Measurements from ENCODE around the gene INTS2. TPM values are rescaled to one million over a fixed set of nuclear protein-coding genes. Genes with fewer than 3 reads are reported as not detected.
A peak's percentile ranks its signal among the peaks of the same experiment; 100 is the strongest.
"Not testable (repeated sequence)": the region's sequence is repeated elsewhere in the genome, so short reads cannot be mapped to it uniquely, and the experiment has no call there.

INTS2 gene
- total RNA-seq, 6 experiments from 2014 or later = 8.1 to 10.1 (median 9.5) TPM

GRCh38 chr17:61862105-61862574 is 65.6 kb downstream of the INTS2 start:
- no peak for DNase-seq
- Mint-ChIP-seq H3K9me3 (no peaks in the 10 kb centered on the region), H3K4me1 (ENCODE audit: low read depth) (peaks cover 41% of the 10 kb centered on the region), H3K4me3 (peak overlapping the region; percentile 95), H3K27ac (peak overlapping the region; percentile 94), H3K36me3 (ENCODE audit: low read depth) (no peaks in the 10 kb centered on the region; the same call in 1 of the 2 replicates), H3K27me3 (ENCODE audit: insufficient read depth) (no peaks in the 10 kb centered on the region)
- TF ChIP-seq CTCF (IDR thresholded peaks at IDR 0.05) = no peak

- DNase-seq; H3K27ac Mint-ChIP-seq; H3K27me3 Mint-ChIP-seq (ENCODE audit: insufficient read depth); H3K36me3 Mint-ChIP-seq (ENCODE audit: low read depth); H3K9me3 Mint-ChIP-seq: not testable (repeated sequence)
- Mint-ChIP-seq H3K4me3 (peak overlapping the region; percentile 51; the same call in 1 of the 2 replicates), H3K4me1 (ENCODE audit: low read depth) (peaks cover 41% of the 10 kb centered on the region)
These were observed 67.4 kb downstream of the INTS2 start for GRCh38 chr17:61860397-61860796.

GRCh38 chr17:61856035-61856434 is 71.7 kb downstream of the INTS2 start:
- H3K4me1 Mint-ChIP-seq (ENCODE audit: low read depth) = peaks cover 13% of the 10 kb centered on the region
- TF ChIP-seq CTCF (IDR thresholded peaks at IDR 0.05) = no peak
- H3K27me3 Mint-ChIP-seq (ENCODE audit: insufficient read depth) = no peaks in the 10 kb centered on the region; the same call in 1 of the 2 replicates
- H3K27ac Mint-ChIP-seq = no peak overlapping the region
- DNase-seq = no peak
- peaks cover 10% of the 10 kb centered on the region; the same call in 1 of the 2 replicates for H3K36me3 Mint-ChIP-seq (ENCODE audit: low read depth)
- no peak overlapping the region for H3K4me3 Mint-ChIP-seq
- H3K9me3 Mint-ChIP-seq = no peaks in the 10 kb centered on the region

GRCh38 chr17:61852857-61853256 is 74.9 kb downstream of the INTS2 start:
- DNase-seq = no peak
- no peak overlapping the region for H3K27ac Mint-ChIP-seq
- H3K4me3 Mint-ChIP-seq = no peak overlapping the region
- no peaks in the 10 kb centered on the region for H3K4me1 Mint-ChIP-seq (ENCODE audit: low read depth)
- H3K36me3 Mint-ChIP-seq (ENCODE audit: low read depth) = peaks cover 10% of the 10 kb centered on the region; the same call in 1 of the 2 replicates
- no peaks in the 10 kb centered on the region; the same call in 1 of the 2 replicates for H3K27me3 Mint-ChIP-seq (ENCODE audit: insufficient read depth)
- H3K9me3 Mint-ChIP-seq = no peaks in the 10 kb centered on the region
- no peak for TF ChIP-seq CTCF (IDR thresholded peaks at IDR 0.05)

- peaks cover 18% of the 10 kb centered on the region; the same call in 1 of the 2 replicates for H3K36me3 Mint-ChIP-seq (ENCODE audit: low read depth)
- H3K4me1 Mint-ChIP-seq (ENCODE audit: low read depth) = no peaks in the 10 kb centered on the region
- no peak for DNase-seq
- no peaks in the 10 kb centered on the region for H3K27me3 Mint-ChIP-seq (ENCODE audit: insufficient read depth)
- H3K9me3 Mint-ChIP-seq = no peaks in the 10 kb centered on the region
- no peak for TF ChIP-seq CTCF (IDR thresholded peaks at IDR 0.05)
- no peak overlapping the region for H3K4me3 Mint-ChIP-seq
- H3K27ac Mint-ChIP-seq = no peak overlapping the region; the same call in 1 of the 2 replicates
These were observed 78.1 kb downstream of the INTS2 start for GRCh38 chr17:61849674-61850073.

- Mint-ChIP-seq H3K4me1 (ENCODE audit: low read depth) (no peaks in the 10 kb centered on the region), H3K27ac (no peak overlapping the region), H3K4me3 (no peak overlapping the region), H3K36me3 (ENCODE audit: low read depth) (peaks cover 15% of the 10 kb centered on the region; the same call in 1 of the 2 replicates), H3K9me3 (no peaks in the 10 kb centered on the region), H3K27me3 (ENCODE audit: insufficient read depth) (no peaks in the 10 kb centered on the region)
- no peak for TF ChIP-seq CTCF (IDR thresholded peaks at IDR 0.05)
- DNase-seq = no peak
These were observed 78.9 kb downstream of the INTS2 start for GRCh38 chr17:61848896-61849295.
